K562 (cell line): ENCODE measurements around the gene PHLDB2.

Experiments used
- MEIS2 ChIP-seq: fragments of 450-650 bp; IDR thresholded peaks from 2 replicates; pipeline ENCODE4 v1.6.1; 2014; ENCODE audit warnings: mild to moderate bottlenecking; ENCODE audit not compliant: partially characterized antibody
- USF2 ChIP-seq: sonication (generic); formaldehyde crosslinking; IDR thresholded peaks from 2 replicates; pipeline ENCODE4 v1.5.0; 2020; ENCODE audit warnings: missing genetic modification reagents

GRCh38 chr3:111822804-111823203, 36.3 kb upstream of the PHLDB2 start:
- TF ChIP-seq USF2 (CRISPR knock-in tag) (no peak), MEIS2 (no peak)
